Anterior cingulate cortex (tissue), 58 donors: Measurements from ENCODE around the gene PRRX2.
"Not testable (repeated sequence)": the region's sequence is repeated elsewhere in the genome, so short reads cannot be mapped to it uniquely, and the experiment has no call there.

Source experiments
- DNase-seq, 58 donors: peaks; one replicate each; lab custom pipeline; 2025; lab: John Stamatoyannopoulos, UW

The PRRX2 gene

GRCh38 chr9:129635099-129636065 lies 30.1 kb upstream of the PRRX2 start:
- no peak for DNase-seq

DNA sequence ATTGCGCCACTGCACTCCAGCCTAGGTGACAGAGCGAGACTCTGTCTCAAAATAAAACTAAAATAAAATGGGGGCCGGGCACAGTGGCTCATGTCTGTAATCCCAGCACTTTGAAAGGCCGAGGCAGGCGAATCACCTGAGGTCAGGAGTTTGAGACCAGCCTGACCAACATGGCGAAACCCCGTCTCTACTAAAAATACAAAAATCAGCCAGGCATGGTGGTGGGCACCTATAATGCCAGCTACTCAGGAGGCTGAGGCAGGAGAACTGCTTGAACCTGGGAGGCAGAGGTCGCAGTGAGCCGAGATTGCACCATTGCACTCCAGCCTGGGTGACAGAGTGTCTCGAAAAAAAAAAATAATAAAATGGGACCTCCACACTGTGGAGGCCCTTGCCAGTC lies 29.1 kb upstream of the PRRX2 start:
- not testable (repeated sequence) for DNase-seq

- no peak for DNase-seq
Observed at GRCh38 chr9:129637102-129637501, 28.3 kb upstream of the PRRX2 start.

GRCh38 chr9:129637673-129638439 lies 27.6 kb upstream of the PRRX2 start:
- no peak for DNase-seq

DNA sequence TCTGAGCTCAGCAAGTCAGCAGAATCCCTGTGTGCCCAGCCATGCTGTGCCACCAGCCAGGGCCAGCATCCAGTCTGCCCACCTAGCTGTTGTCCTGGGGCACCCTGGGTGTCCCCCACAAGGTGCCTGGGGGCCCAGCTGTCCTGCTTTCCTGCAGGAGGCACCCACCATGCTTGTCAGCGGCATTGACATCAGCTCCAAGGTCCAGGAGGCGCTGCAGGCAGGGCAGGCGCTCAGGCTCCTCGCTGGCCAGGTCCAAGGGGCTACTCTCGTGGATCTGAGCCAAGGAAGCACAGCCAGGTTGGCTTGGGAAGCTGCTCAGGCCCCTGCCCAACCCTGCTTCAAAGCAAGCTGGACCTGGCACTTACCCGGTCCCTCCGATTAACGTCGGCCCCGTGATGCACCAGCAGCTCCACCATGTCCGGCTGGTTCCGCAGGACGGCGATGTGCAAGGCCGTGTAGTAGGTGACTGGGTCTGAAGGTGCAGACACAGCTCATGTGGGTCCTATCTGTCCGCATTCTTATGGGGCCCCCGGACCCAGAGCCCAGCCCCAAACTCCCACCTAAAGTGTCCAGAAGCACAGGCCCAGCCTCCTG lies 26.3 kb upstream of the PRRX2 start:
- DNase-seq = no peak

DNA sequence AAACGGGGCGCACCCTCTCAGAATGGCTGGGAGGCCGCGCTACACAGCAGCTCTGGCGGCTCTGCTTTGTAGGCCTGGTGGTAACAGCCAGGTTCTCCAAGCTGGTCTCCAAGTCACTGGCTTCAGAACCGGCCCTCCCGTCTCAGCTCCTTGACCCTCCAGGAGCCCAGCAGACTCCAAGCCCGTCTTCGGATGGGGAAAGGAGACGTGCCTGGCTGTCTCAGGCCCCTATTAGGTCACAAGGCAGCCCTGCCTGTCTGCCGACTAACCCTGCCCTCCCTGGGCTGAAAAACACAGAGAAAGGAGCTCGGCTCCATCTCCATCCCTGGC lies 25.7 kb upstream of the PRRX2 start:
- DNase-seq = no peak

DNA sequence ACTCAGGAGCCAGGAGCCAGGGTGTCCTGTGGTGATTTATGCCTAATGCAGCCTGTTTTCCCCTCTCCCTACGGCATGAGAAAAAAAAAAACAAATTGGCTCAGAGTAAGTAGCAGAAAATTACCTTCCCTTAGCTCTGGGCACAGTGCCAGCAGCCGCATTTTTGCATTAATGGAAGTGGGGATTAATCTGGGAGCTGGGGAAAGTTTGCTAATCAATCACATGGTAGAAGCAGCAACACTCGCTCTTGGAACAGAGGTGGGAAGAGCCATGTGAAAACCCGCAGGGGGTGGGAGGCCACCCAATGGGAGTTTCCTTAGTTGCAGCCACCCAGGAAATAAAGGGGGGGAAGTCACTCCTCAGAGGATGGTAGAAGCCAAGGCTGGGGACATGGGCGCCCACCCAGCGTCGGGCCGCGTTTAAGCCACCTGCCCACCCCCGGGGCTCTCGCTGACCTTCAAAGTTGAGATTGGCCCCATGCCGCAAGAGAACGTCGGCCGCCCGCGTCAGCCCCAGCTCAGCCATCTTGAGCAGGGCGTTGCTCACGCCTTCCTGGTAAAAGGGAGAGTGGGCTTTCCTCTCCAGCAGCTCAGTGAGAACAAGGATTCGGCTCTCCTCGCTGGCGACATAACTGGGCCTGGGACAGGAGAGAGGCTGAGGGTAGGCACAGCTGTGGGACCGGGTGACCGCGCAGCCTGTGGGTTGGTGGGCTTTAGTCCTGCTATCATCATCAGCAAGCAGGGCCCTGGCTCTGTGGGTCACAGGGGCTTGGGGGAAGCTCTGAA lies 25.2 kb upstream of the PRRX2 start:
- peak in 23 of 58 donors; percentile 18 to 67 (median 47) for DNase-seq

- peak in 1 of 58 donors; percentile 16 for DNase-seq
Observed at GRCh38 chr9:129640871-129641749, 24.3 kb upstream of the PRRX2 start.

DNA sequence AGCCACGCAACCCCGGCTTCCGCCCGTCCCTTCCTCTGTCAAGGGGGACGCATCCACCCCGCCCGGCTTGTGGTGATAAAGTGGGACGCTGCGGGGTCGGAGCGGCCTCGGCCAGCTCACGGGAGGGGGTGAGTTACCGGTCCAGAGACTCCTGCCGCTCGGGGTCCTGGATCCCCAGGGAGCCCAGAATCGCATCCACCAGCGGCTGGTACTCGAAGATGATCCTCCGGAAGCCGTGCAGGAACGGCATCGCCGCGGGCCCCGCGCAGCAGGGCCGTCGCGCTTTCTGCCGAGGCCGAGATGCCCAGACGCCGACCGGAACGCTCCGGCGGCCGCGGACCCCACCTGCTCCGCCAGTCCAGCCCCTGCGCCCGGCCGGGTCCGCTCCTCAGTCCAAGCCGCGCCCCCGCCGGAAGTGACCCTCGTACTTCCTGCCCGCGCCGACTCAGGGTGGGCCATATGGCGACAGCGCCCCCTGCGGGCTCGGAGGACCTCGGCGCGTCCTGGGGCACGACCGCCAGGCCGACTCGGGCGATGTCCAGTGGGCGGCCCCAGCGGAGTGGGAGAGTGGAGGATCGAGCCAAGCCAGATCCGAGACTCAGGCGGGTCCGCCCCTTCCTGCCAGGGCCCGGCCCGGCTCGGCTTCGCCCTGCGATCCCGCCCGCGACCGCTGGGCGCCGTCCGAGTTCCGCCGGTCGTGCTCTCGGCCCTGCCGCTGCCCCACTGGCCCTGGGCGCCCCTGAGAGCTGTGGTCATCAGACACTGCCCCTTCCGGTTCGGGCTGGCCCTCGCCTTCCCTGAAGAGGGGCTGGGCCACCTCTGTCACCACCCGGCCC lies 23.5 kb upstream of the PRRX2 start, which contains the start of gene ASB6:
ASB6 (minus strand) TSS at position 402 of the 836 bp plus-strand sequence; CDS start at position 250, 152 bp downstream.
- peak; percentile 56 to 96 (median 92) for DNase-seq

GRCh38 chr9:129643706-129644105 lies 21.7 kb upstream of the PRRX2 start:
- no peak for DNase-seq

GRCh38 chr9:129644365-129644764 lies 21.1 kb upstream of the PRRX2 start:
- DNase-seq = no peak

- no peak for DNase-seq
Observed at GRCh38 chr9:129644902-129645301, 20.5 kb upstream of the PRRX2 start.

DNA sequence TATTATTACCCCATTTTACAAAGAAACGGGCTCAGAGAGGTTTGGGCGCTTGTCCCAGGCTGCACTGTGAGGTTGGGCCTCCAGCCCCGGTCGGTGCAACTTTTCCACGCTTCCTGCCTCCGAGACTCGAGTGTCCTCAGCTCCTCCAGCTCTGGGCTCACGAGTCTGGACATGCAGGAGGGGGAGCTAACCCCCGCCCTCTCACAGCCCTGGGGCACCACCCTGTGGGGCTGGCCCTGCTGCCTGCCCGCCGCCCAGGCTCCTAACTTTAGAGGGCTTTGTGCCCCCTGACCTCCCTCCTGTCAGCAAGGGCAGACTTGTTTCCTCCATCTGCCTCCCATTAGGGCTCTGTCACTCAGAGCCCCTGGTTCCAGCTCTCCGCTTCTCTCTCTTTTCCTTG lies 19.2 kb upstream of the PRRX2 start:
- DNase-seq = no peak

DNA sequence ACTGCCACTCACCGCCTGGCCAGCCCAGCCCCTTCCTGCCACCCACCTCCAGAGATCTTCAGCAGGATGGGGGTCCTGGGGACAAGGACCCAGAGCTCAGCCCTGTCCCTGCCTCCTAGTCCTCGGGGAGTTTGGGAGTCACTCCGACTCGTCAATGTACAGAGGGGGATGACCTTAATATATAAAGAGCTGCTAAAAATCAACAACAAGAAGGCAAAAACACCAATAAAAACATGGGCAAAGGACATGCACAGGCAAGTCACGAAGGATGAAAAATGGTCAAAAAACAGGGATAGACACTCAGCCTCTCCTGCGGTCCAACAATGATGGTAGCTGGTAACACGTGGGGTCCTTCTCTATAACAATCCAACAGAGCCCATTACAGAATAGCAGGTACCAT lies 18.8 kb upstream of the PRRX2 start:
- DNase-seq = no peak

GRCh38 chr9:129647635-129648034 lies 17.8 kb upstream of the PRRX2 start:
- no peak for DNase-seq

DNA sequence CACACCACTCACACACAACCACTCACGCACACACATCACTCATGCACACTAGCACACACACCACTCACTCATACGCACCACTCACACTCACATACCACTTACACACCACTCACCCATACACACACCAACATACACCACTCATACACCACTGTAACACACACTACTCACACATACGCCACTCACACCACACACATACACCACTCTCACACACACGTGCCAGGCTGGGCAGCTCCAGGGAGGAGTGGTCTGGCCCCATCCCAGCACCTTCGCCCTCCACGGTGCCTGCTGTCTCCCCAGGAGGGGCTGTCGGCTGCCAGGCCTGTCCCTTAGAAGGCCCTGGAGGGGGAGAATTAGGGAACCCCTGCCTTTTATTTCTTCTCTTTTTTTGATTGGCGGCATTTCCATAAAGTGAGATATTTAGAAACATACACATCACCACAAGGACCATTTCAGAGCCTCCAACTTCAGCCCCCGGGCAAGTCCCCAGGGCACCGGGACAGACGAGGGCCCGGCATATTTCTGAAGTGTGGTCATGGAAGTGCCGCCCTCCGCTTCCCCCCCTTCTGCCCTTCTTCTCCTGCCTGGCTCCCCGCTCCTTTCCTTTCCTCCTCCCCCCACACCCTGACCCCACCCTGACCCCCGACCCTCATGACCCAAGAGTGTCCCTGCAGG lies 17.2 kb upstream of the PRRX2 start:
- no peak for DNase-seq

DNA sequence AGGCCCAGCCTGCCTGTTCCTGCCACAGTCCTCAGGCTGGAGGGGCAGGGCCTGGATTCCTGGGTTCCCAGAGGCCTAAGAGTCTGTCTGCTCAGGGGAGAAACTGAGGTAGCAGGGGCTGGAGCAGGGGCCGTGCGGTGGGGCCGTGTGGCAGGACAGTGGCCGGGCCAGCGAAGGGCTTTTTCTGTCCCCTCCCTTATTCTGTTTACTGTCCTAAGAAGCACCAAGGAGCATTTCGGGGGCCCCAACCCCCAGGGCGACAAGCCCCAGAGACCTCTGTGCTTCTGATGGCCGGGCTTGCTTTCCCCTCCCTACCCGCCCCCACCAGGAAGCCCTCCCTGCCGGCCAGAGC lies 16.7 kb upstream of the PRRX2 start:
- no peak for DNase-seq
